ENCODE measurements around the gene CST6. TPM values are rescaled to one million over a fixed set of nuclear protein-coding genes. Genes with fewer than 3 reads are reported as not detected.

Gene CST6
- total and polyA plus RNA-seq, 2 of the 4 experiments (the other 2 are of a cell fraction), result 0.54 to 3.0 TPM

GRCh38 chr11:66012371-66012945 lies 650 bp downstream of the CST6 start:
- BruUV-seq (replicated peaks), result no TSS peak
- dilution Hi-C loops (cut with HindIII; ENCODE audit: low sequenced_read_pairs, unreplicated experiment), result no loop called here
- H3K4me3 ChIP-seq (ENCODE audit: insufficient read depth, low read depth, low read length), result no peak overlapping the region
- H3K56ac ChIP-seq (ENCODE audit: extremely low read depth, insufficient read depth, low read length), result no peak overlapping the region
- peak overlapping the region; percentile 24; the same call in 1 of the 2 replicates for H2AK5ac ChIP-seq (ENCODE audit: low read depth, low read length)
- ChIA-PET POLR2A (ENCODE audit: unreplicated experiment) (interaction anchor here (0.5 to 1.7 kb wide), 2 partner anchors 10 to 117 kb away, joined by 5 to 6 read pairs; partner anchors contain the start of gene BANF1), CTCF (no interaction called here)
- H4K5ac ChIP-seq (ENCODE audit: low read depth, low read length), result no peak overlapping the region
- no peak overlapping the region for H4K91ac ChIP-seq (ENCODE audit: insufficient read depth, low read depth, low read length)
- no peaks in the 10 kb centered on the region for H3K79me1 ChIP-seq (ENCODE audit: low read depth in 1 of 2, low read length in 2 of 2)
- no peak for TF ChIP-seq FOS (IDR thresholded peaks at IDR 0.05; ENCODE audit: low read depth, low read length)
- no peak for TF ChIP-seq CTCF (conservative IDR thresholded peaks at IDR 0.05; ENCODE audit: low read depth, low read length)
- no peak for TF ChIP-seq CHD1 (IDR thresholded peaks at IDR 0.05; ENCODE audit: low read depth, low read length)
- TF ChIP-seq NFE2L2 (IDR thresholded peaks at IDR 0.05; ENCODE audit: low read depth, low read length), result no peak
- TF ChIP-seq RFX5 (IDR thresholded peaks at IDR 0.05; ENCODE audit: low read depth, low read length), result no peak
- no peak for TF ChIP-seq USF2 (IDR thresholded peaks at IDR 0.05; ENCODE audit: low read depth, low read length)
- no peak for TF ChIP-seq RCOR1 (IDR thresholded peaks at IDR 0.05; ENCODE audit: insufficient replicate concordance, low read length)
- TF ChIP-seq MAFK (IDR thresholded peaks at IDR 0.05; ENCODE audit: low read depth, low read length), result no peak
- no peak for TF ChIP-seq POLR2A (IDR thresholded peaks at IDR 0.05; ENCODE audit: low read depth, low read length)
- H3K18ac ChIP-seq (ENCODE audit: low read depth, low read length), result no peak overlapping the region
- H2AFZ ChIP-seq (replicated peaks; ENCODE audit: low read length, poor library complexity), result no peak overlapping the region
- no peak overlapping the region for H3K14ac ChIP-seq (replicated peaks; ENCODE audit: low read depth, low read length)
- H3K4me1 ChIP-seq (ENCODE audit: control insufficient read depth, insufficient read depth, low read length), result peaks cover 9% of the 10 kb centered on the region
- no peak overlapping the region for H2BK20ac ChIP-seq (ENCODE audit: low read depth, low read length)
- no peak overlapping the region for H3K9ac ChIP-seq (ENCODE audit: low read depth, low read length)
- H3K27me3 ChIP-seq (ENCODE audit: control insufficient read depth, insufficient read depth, low read length), result peaks cover 13% of the 10 kb centered on the region
- H3K23ac ChIP-seq (ENCODE audit: low read depth, low read length), result no peak overlapping the region
- no peaks in the 10 kb centered on the region; the same call in 1 of the 2 replicates for H4K20me1 ChIP-seq (ENCODE audit: insufficient read depth, low read length)
- H4K8ac ChIP-seq (ENCODE audit: low read depth in 2 of 2, low read length in 2 of 2), result no peak overlapping the region
- DNase-seq (no peak), ATAC-seq (ENCODE audit: low read depth) (no peak)
- no peak overlapping the region for H3K4me2 ChIP-seq (ENCODE audit: low read depth, low read length)
- intact Hi-C loops (cut with micrococcal nuclease), result no loop called here
- no peaks in the 10 kb centered on the region for H3K36me3 ChIP-seq (ENCODE audit: control insufficient read depth, insufficient read depth, low read length)
- no peak overlapping the region for H2BK5ac ChIP-seq (ENCODE audit: low read depth, low read length, poor library complexity, severe bottlenecking)
- H3K9me3 ChIP-seq (ENCODE audit: control insufficient read depth, insufficient read depth, low read length), result no peaks in the 10 kb centered on the region
- no peak overlapping the region for H2AK9ac ChIP-seq (replicated peaks; ENCODE audit: low read depth, low read length, poor library complexity)
- peaks cover 20% of the 10 kb centered on the region for H3K9me1 ChIP-seq (ENCODE audit: insufficient read depth, low read length)
- no peak overlapping the region for H2BK15ac ChIP-seq (ENCODE audit: low read depth, low read length)
- in situ Hi-C loops (cut with MboI; ENCODE audit: low sequenced_read_pairs), result no loop called here
- WGBS, 2 experiments (ENCODE audit: extremely low coverage in 2 of 2, insufficient read length in 1 of 2), result 55% methylated on average over 6 of the region's 12 CpGs; no CpG with 5 or more reads in 1 of the 2 experiments
- H3K27ac ChIP-seq (ENCODE audit: insufficient read depth, low read length), result no peak overlapping the region
- H3K4ac ChIP-seq (ENCODE audit: low read depth, low read length), result no peak overlapping the region
- 0 out of 2 replicates have a peak overlapping the region, but pooled peaks have one; percentile 13 for H2BK120ac ChIP-seq (ENCODE audit: low read depth, low read length)

Data from IMR-90 (cell line).